ENCODE measurements around the gene TRIM65.
"Not testable (repeated sequence)": the region's sequence is repeated elsewhere in the genome, so short reads cannot be mapped to it uniquely, and the experiment has no call there.

TRIM65 gene

GRCh38 chr17:75869282-75870141 is 27.2 kb downstream of the TRIM65 start:
- Histone ChIP-seq H3K79me2 (ENCODE audit: control insufficient read depth, low read length) (no peaks in the 10 kb centered on the region), H3K9me2 (replicated peaks; ENCODE audit: control insufficient read depth, low read length) (no peaks in the 10 kb centered on the region), H3K9me3 (ENCODE audit: control insufficient read depth, insufficient read depth, low read length) (no peaks in the 10 kb centered on the region), H3K27me3 (ENCODE audit: control insufficient read depth, low read length) (no peaks in the 10 kb centered on the region; the same call in 1 of the 2 replicates), H3F3A (ENCODE audit: control insufficient read depth, insufficient read depth) (no peaks in the 10 kb centered on the region), H4K20me1 (ENCODE audit: control insufficient read depth, insufficient read depth, low read depth, low read length) (no peaks in the 10 kb centered on the region), H3K4me3 (ENCODE audit: low read length) (no peak overlapping the region), H3K27ac (ENCODE audit: low read depth, low read length) (no peak overlapping the region), H3K4me2 (ENCODE audit: low read length) (no peak overlapping the region), H3K36me3 (ENCODE audit: control insufficient read depth, low read length) (no peaks in the 10 kb centered on the region; the same call in 1 of the 2 replicates), H3K4me1 (ENCODE audit: control insufficient read depth, low read length) (peaks cover 5% of the 10 kb centered on the region)
- no peak for TF ChIP-seq EZH2phosphoT487 (IDR thresholded peaks at IDR 0.05; ENCODE audit: borderline replicate concordance, low read length)
- TF ChIP-seq, protein P1, sequence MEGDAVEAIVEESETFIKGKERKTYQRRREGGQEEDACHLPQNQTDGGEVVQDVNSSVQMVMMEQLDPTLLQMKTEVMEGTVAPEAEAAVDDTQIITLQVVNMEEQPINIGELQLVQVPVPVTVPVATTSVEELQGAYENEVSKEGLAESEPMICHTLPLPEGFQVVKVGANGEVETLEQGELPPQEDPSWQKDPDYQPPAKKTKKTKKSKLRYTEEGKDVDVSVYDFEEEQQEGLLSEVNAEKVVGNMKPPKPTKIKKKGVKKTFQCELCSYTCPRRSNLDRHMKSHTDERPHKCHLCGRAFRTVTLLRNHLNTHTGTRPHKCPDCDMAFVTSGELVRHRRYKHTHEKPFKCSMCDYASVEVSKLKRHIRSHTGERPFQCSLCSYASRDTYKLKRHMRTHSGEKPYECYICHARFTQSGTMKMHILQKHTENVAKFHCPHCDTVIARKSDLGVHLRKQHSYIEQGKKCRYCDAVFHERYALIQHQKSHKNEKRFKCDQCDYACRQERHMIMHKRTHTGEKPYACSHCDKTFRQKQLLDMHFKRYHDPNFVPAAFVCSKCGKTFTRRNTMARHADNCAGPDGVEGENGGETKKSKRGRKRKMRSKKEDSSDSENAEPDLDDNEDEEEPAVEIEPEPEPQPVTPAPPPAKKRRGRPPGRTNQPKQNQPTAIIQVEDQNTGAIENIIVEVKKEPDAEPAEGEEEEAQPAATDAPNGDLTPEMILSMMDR (IDR thresholded peaks at IDR 0.05; ENCODE audit: low read depth, low read length, poor library complexity, severe bottlenecking), result no peak

DNA sequence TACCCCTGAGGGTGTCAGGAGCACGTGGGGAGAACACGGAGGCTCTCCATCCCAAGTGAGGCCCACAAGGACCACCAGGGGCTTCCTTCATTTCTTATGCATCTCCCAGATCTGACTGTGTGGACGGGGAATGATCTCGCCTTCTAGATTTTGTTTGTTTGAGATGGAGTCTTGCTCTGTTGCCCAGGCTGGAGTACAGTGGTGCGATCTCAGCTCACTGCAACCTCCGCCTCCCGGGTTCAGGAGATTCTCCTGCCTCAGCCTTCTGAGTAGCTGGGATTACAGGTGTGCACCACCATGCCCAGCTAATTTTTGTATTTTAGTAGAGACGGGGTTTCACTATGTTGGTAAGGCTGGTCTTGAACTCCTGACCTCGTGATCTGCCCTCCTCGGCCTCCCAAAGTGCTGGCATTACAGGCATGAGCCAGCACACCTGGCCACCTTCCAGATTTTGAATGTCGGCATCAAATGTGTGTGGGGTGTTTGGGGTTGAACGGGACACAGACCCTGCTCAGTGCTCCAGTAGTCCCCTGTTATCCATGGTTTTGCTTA is 27.9 kb downstream of the TRIM65 start:
- H3K9me3 ChIP-seq (ENCODE audit: control insufficient read depth, insufficient read depth, low read length); H3K4me3 ChIP-seq (ENCODE audit: low read length); H3K9me2 ChIP-seq (replicated peaks; ENCODE audit: control insufficient read depth, low read length); H3K27ac ChIP-seq (ENCODE audit: low read depth, low read length); H3K27me3 ChIP-seq (ENCODE audit: control insufficient read depth, low read length); H4K20me1 ChIP-seq (ENCODE audit: control insufficient read depth, insufficient read depth, low read depth, low read length); H3K79me2 ChIP-seq (ENCODE audit: control insufficient read depth, low read length); H3K36me3 ChIP-seq (ENCODE audit: control insufficient read depth, low read length); H3F3A ChIP-seq (ENCODE audit: control insufficient read depth, insufficient read depth); H3K4me2 ChIP-seq (ENCODE audit: low read length): not testable (repeated sequence)
- peaks cover 12% of the 10 kb centered on the region for H3K4me1 ChIP-seq (ENCODE audit: control insufficient read depth, low read length)

DNA sequence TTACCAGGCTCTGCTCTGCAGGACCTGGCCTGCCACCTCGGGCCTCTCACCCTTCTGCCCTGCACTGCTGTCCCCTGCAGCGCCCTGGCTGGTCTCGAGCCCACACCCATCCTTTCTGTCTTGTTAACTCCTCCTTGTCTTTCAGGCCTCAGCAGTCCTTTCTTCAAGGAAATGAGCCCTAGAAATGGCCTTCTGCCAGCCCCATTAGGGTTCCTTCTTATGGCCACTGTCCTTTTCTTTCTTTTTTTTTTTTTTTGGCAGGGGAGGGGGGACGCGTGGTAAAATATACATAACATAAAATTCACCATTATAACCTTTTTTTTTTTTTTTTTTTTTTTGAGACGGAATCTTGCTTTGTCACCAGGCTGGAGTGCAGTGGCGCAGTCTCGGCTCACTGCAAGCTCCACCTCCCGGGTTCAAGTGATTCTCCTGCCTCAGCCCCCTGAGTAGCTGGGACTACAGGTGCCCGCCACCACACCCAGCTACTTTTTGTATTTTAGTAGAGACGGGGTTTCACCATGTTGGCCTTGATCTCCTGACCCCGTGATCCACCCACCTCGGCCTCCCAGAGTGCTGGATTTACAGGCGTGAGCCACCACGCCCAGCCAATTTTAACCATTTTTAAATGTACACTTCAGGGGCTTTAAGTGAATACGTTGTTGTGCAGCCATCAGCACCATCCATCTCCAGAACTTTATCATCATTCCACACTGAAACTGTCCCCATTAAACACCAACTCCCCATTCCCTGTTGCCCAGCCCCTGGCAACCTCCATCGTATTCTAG is 31.2 kb downstream of the TRIM65 start:
- not testable (repeated sequence) for H3K4me2 ChIP-seq (ENCODE audit: low read length); H3K36me3 ChIP-seq (ENCODE audit: control insufficient read depth, low read length); H3K9me3 ChIP-seq (ENCODE audit: control insufficient read depth, insufficient read depth, low read length); H3K27ac ChIP-seq (ENCODE audit: low read depth, low read length); H3K27me3 ChIP-seq (ENCODE audit: control insufficient read depth, low read length); H3K79me2 ChIP-seq (ENCODE audit: control insufficient read depth, low read length); H3K4me3 ChIP-seq (ENCODE audit: low read length); H3F3A ChIP-seq (ENCODE audit: control insufficient read depth, insufficient read depth); H3K9me2 ChIP-seq (replicated peaks; ENCODE audit: control insufficient read depth, low read length); H4K20me1 ChIP-seq (ENCODE audit: control insufficient read depth, insufficient read depth, low read depth, low read length)
- H3K4me1 ChIP-seq (ENCODE audit: control insufficient read depth, low read length), result peaks cover 13% of the 10 kb centered on the region

- not testable (repeated sequence) for H3K27ac ChIP-seq (ENCODE audit: low read depth, low read length); H3K27me3 ChIP-seq (ENCODE audit: control insufficient read depth, low read length); H3K36me3 ChIP-seq (ENCODE audit: control insufficient read depth, low read length); H4K20me1 ChIP-seq (ENCODE audit: control insufficient read depth, insufficient read depth, low read depth, low read length); H3K79me2 ChIP-seq (ENCODE audit: control insufficient read depth, low read length); H3F3A ChIP-seq (ENCODE audit: control insufficient read depth, insufficient read depth); H3K4me3 ChIP-seq (ENCODE audit: low read length); H3K9me2 ChIP-seq (replicated peaks; ENCODE audit: control insufficient read depth, low read length); H3K9me3 ChIP-seq (ENCODE audit: control insufficient read depth, insufficient read depth, low read length)
- Histone ChIP-seq H3K4me1 (ENCODE audit: control insufficient read depth, low read length) (peaks cover 13% of the 10 kb centered on the region), H3K4me2 (ENCODE audit: low read length) (peak overlapping the region; percentile 58)
Observed at GRCh38 chr17:75864887-75865286, 31.9 kb downstream of the TRIM65 start.

All from DOHH2 (cell line).